ENCODE data around the gene SYNE2.

- TF ChIP-seq, protein P1, sequence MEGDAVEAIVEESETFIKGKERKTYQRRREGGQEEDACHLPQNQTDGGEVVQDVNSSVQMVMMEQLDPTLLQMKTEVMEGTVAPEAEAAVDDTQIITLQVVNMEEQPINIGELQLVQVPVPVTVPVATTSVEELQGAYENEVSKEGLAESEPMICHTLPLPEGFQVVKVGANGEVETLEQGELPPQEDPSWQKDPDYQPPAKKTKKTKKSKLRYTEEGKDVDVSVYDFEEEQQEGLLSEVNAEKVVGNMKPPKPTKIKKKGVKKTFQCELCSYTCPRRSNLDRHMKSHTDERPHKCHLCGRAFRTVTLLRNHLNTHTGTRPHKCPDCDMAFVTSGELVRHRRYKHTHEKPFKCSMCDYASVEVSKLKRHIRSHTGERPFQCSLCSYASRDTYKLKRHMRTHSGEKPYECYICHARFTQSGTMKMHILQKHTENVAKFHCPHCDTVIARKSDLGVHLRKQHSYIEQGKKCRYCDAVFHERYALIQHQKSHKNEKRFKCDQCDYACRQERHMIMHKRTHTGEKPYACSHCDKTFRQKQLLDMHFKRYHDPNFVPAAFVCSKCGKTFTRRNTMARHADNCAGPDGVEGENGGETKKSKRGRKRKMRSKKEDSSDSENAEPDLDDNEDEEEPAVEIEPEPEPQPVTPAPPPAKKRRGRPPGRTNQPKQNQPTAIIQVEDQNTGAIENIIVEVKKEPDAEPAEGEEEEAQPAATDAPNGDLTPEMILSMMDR (IDR thresholded peaks at IDR 0.05 in 4 of 5, conservative IDR thresholded peaks at IDR 0.05 in 1 of 5) = no peak
- TF ChIP-seq POLR2A (IDR thresholded peaks at IDR 0.05) = no peak
Measured at GRCh38 chr14:63951021-63951420, 98.2 kb downstream of the SYNE2 start.
